Keratinocyte (primary cell): ENCODE results near the gene DSCAML1. TPM values are rescaled to one million over a fixed set of nuclear protein-coding genes. Genes with fewer than 3 reads are reported as not detected.

ENCODE experiments used
- DNase-seq: peaks from one replicate; pipeline ENCODE4 v3.0.0-alpha.2; 2011; ENCODE audit warnings: low read depth, missing footprints, low spot score
- FAIRE-seq: peaks from 2 replicates; lab custom pipeline; 2011; peaks lifted over from hg19 to GRCh38; lab: Jason Lieb, UNC
- H2AFZ ChIP-seq: 2 replicates; pipeline ENCODE4 v1.6.0; 2012; ENCODE audit warnings: low read length, control low read depth, inconsistent platforms; ENCODE audit not compliant: control insufficient read depth
- H3K27ac ChIP-seq: 2 replicates; pipeline ENCODE4 v1.5.1; 2011; ENCODE audit warnings: low read length; ENCODE audit not compliant: control insufficient read depth, insufficient read depth
- H3K27me3 ChIP-seq: 3 replicates; pipeline ENCODE4 v1.6.0; 2011; ENCODE audit warnings: low read length; ENCODE audit not compliant: control insufficient read depth, insufficient read depth; ENCODE audit errors: extremely low read depth
- H3K36me3 ChIP-seq, 2 experiments: 2 replicates in 1 of 2; 3 replicates in 1 of 2; pipeline ENCODE4 v1.5.1; 2011; ENCODE audit warnings: low read length in 2 of 2, mild to moderate bottlenecking in 1 of 2; ENCODE audit not compliant: control insufficient read depth in 2 of 2, insufficient read depth in 2 of 2; ENCODE audit errors: extremely low read depth in 1 of 2
- H3K4me1 ChIP-seq: 3 replicates; pipeline ENCODE4 v1.5.1; 2011; ENCODE audit warnings: low read length; ENCODE audit not compliant: control insufficient read depth, insufficient read depth; ENCODE audit errors: extremely low read depth
- H3K4me2 ChIP-seq: 3 replicates; pipeline ENCODE4 v1.6.0; 2011; ENCODE audit warnings: low read depth, low read length; ENCODE audit not compliant: control insufficient read depth, insufficient read depth; ENCODE audit errors: extremely low read depth
- H3K4me3 ChIP-seq, 3 experiments: fragments of 200-600 bp in 1 of 3; sonication (generic) in 1 of 3; 2 replicates in 2 of 3; 3 replicates in 1 of 3; pipeline ENCODE4 v1.5.1; 2011 to 2016; ENCODE audit warnings: low read length in 3 of 3, mild to moderate bottlenecking in 3 of 3, control low read depth in 2 of 3, inconsistent platforms in 1 of 3, low read depth in 1 of 3, mixed read lengths in 1 of 3, mixed run types in 1 of 3, moderate library complexity in 1 of 3; ENCODE audit not compliant: control insufficient read depth in 2 of 3, insufficient read depth in 2 of 3; ENCODE audit errors: extremely low read depth in 1 of 3
- H3K79me2 ChIP-seq: 2 replicates; pipeline ENCODE4 v1.6.0; 2012; ENCODE audit warnings: low read length; ENCODE audit not compliant: control insufficient read depth, insufficient read depth
- H3K9ac ChIP-seq: 3 replicates; pipeline ENCODE4 v1.6.0; 2011; ENCODE audit warnings: low read length; ENCODE audit not compliant: control insufficient read depth, insufficient read depth; ENCODE audit errors: extremely low read depth
- H3K9me1 ChIP-seq: 3 replicates; pipeline ENCODE4 v1.6.0; 2011; ENCODE audit warnings: low read length; ENCODE audit not compliant: control insufficient read depth, insufficient read depth; ENCODE audit errors: extremely low read depth
- H3K9me3 ChIP-seq: 2 replicates; pipeline ENCODE4 v1.5.1; 2012; ENCODE audit warnings: low read depth, low read length; ENCODE audit not compliant: control insufficient read depth
- H4K20me1 ChIP-seq: 3 replicates; pipeline ENCODE4 v1.6.0; 2011; ENCODE audit warnings: low read length; ENCODE audit not compliant: control insufficient read depth, insufficient read depth; ENCODE audit errors: extremely low read depth
- EZH2 ChIP-seq: IDR thresholded peaks from one replicate; pipeline ENCODE4 v1.6.1; 2012; ENCODE audit warnings: inconsistent platforms, mild to moderate bottlenecking, low read length, moderate library complexity
- dilution Hi-C: fragments of 300-500 bp; cut with MboI; formaldehyde crosslinking; loops from one replicate; pipeline ENCODE4 v1.7.0; 2020; ENCODE audit warnings: low sequenced_read_pairs; ENCODE audit not compliant: extremely low pct_ligation_motif_present
- polyA plus RNA-seq, 5 experiments: library from polyadenylated mRNA; depleted of rRNA in 3 of 5; stranded (reverse) in 3 of 5; stranded (forward) in 1 of 5; unstranded in 1 of 5; fragments of >200 nt; gene quantifications; 1 replicate in 1 of 5; 2 replicates in 3 of 5; 3 replicates in 1 of 5; pipeline versions ENCODE4 v1.2.1 to v1.2.3, GENCODE V29; 2011 to 2012; ENCODE audit warnings: missing spikeins in 2 of 5, low read depth in 1 of 5, low replicate concordance in 1 of 5
- TF ChIP-seq, protein P1 (sequence below), 3 experiments: IDR thresholded peaks in 1 of 3; conservative IDR thresholded peaks in 1 of 3; optimal IDR thresholded peaks in 1 of 3; 2 replicates in 2 of 3; 3 replicates in 1 of 3; pipeline versions ENCODE3 to v1.5.1; 2011; ENCODE audit warnings: low read length in 3 of 3, mild to moderate bottlenecking in 3 of 3, moderate library complexity in 2 of 3, control low read depth in 1 of 3, inconsistent platforms in 1 of 3; ENCODE audit not compliant: insufficient read depth in 2 of 3; ENCODE audit errors: extremely low read depth in 1 of 3

DSCAML1 gene
- polyA plus RNA-seq, 1 donor (not counting 4 experiments of a cell fraction or from before 2014, with no cell fraction given) = not detected

DNA sequence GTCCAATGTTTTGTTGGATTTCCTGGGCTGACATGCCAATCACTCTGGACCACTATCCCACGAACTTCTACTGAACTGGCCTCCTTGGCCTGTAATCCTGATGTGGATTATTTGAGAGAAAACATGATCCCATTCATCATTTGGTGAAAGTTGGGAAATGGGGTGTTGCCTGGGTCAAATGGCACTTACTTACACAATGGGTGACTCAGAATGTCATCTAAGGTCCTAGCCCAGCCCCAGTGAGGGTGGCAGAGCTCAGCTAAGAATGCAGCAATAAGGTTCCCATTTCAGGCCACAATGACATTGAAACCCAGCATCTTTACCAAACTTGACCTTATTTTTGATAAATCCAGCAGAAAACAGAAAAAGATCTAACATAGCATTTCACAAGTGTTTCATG lies 8.0 kb upstream of the DSCAML1 start:
- H4K20me1 ChIP-seq = no peaks in the 10 kb centered on the region
- FAIRE-seq (no peak), DNase-seq (no peak)
- no peaks in the 10 kb centered on the region for H3K4me1 ChIP-seq
- dilution Hi-C loops = loop anchor here (25.0 kb wide), 1 partner anchor 368 kb away; no protein-coding TSS in a partner anchor
- no peak overlapping the region for H2AFZ ChIP-seq
- H3K36me3 ChIP-seq = no peaks in the 10 kb centered on the region
- H3K27ac ChIP-seq = no peak overlapping the region
- H3K4me3 ChIP-seq = no peak overlapping the region
- no peak overlapping the region for H3K4me2 ChIP-seq
- no peaks in the 10 kb centered on the region for H3K9me1 ChIP-seq
- no peak overlapping the region for H3K9ac ChIP-seq
- H3K27me3 ChIP-seq = peaks cover 10% of the 10 kb centered on the region
- H3K9me3 ChIP-seq = no peaks in the 10 kb centered on the region
- no peak for TF ChIP-seq EZH2
- TF ChIP-seq, protein P1, sequence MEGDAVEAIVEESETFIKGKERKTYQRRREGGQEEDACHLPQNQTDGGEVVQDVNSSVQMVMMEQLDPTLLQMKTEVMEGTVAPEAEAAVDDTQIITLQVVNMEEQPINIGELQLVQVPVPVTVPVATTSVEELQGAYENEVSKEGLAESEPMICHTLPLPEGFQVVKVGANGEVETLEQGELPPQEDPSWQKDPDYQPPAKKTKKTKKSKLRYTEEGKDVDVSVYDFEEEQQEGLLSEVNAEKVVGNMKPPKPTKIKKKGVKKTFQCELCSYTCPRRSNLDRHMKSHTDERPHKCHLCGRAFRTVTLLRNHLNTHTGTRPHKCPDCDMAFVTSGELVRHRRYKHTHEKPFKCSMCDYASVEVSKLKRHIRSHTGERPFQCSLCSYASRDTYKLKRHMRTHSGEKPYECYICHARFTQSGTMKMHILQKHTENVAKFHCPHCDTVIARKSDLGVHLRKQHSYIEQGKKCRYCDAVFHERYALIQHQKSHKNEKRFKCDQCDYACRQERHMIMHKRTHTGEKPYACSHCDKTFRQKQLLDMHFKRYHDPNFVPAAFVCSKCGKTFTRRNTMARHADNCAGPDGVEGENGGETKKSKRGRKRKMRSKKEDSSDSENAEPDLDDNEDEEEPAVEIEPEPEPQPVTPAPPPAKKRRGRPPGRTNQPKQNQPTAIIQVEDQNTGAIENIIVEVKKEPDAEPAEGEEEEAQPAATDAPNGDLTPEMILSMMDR (optimal IDR thresholded peaks at IDR 0.05 in 1 of 3, IDR thresholded peaks at IDR 0.05 in 1 of 3, conservative IDR thresholded peaks at IDR 0.05 in 1 of 3; ENCODE audit: extremely low read depth in 1 of 3, insufficient read depth in 2 of 3, low read length in 3 of 3) = no peak
- no peaks in the 10 kb centered on the region for H3K79me2 ChIP-seq

DNA sequence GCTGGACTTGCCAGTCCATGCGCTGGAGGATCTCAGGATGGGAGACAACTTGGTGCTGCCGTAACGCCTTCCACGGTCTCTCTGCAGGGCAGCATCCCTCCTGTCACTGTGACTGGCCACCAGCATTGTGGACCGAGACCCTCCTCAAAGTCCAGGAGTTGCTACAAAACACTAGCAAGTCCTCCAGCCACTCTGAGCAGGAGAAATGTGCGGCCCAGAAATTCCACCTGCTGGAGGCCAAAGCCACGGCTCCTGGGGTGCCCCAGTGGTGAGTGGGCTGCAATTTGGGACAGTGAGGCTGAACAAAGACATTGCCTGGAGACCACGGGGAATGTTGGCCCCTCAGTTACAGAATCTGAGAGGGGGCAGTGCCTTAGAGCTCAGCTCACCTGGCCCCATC lies 6.9 kb upstream of the DSCAML1 start:
- no peak overlapping the region for H3K4me2 ChIP-seq
- no peak for DNase-seq
- no peak overlapping the region for H2AFZ ChIP-seq
- peaks cover 17% of the 10 kb centered on the region for H3K27me3 ChIP-seq
- no peaks in the 10 kb centered on the region for H4K20me1 ChIP-seq
- no peak overlapping the region for H3K9ac ChIP-seq
- H3K27ac ChIP-seq = no peak overlapping the region
- no peak for FAIRE-seq
- TF ChIP-seq, protein P1 (optimal IDR thresholded peaks at IDR 0.05 in 1 of 3, IDR thresholded peaks at IDR 0.05 in 1 of 3, conservative IDR thresholded peaks at IDR 0.05 in 1 of 3; ENCODE audit: extremely low read depth in 1 of 3, insufficient read depth in 2 of 3, low read length in 3 of 3) = no peak
- TF ChIP-seq EZH2 = no peak
- H3K9me3 ChIP-seq = no peaks in the 10 kb centered on the region
- H3K4me1 ChIP-seq = no peaks in the 10 kb centered on the region
- no peaks in the 10 kb centered on the region for H3K36me3 ChIP-seq
- H3K9me1 ChIP-seq = no peaks in the 10 kb centered on the region
- dilution Hi-C loops = loop anchor here (25.0 kb wide), 1 partner anchor 367 kb away; no protein-coding TSS in a partner anchor
- no peak overlapping the region for H3K4me3 ChIP-seq
- H3K79me2 ChIP-seq = no peaks in the 10 kb centered on the region
